AG10803 (cell line): Measurements from ENCODE around the gene PACRG.

Source experiments
- DNase-seq: peaks from one replicate; pipeline ENCODE4 v3.0.0; 2010; ENCODE audit warnings: low read depth
- H3K4me3 ChIP-seq: 2 replicates; pipeline ENCODE4 v1.5.1; 2011; ENCODE audit warnings: mild to moderate bottlenecking, low read length, control low read depth
- TF ChIP-seq, protein P1 (sequence below): conservative IDR thresholded peaks from 2 replicates; pipeline ENCODE4 v1.5.1; 2011; ENCODE audit warnings: mild to moderate bottlenecking, low read length, control low read depth, inconsistent platforms

PACRG gene

GRCh38 chr6:163348789-163349680 is 621.3 kb downstream of the PACRG start:
- TF ChIP-seq, protein P1, sequence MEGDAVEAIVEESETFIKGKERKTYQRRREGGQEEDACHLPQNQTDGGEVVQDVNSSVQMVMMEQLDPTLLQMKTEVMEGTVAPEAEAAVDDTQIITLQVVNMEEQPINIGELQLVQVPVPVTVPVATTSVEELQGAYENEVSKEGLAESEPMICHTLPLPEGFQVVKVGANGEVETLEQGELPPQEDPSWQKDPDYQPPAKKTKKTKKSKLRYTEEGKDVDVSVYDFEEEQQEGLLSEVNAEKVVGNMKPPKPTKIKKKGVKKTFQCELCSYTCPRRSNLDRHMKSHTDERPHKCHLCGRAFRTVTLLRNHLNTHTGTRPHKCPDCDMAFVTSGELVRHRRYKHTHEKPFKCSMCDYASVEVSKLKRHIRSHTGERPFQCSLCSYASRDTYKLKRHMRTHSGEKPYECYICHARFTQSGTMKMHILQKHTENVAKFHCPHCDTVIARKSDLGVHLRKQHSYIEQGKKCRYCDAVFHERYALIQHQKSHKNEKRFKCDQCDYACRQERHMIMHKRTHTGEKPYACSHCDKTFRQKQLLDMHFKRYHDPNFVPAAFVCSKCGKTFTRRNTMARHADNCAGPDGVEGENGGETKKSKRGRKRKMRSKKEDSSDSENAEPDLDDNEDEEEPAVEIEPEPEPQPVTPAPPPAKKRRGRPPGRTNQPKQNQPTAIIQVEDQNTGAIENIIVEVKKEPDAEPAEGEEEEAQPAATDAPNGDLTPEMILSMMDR: no peak
- no peak for DNase-seq
- no peak overlapping the region for H3K4me3 ChIP-seq

DNA sequence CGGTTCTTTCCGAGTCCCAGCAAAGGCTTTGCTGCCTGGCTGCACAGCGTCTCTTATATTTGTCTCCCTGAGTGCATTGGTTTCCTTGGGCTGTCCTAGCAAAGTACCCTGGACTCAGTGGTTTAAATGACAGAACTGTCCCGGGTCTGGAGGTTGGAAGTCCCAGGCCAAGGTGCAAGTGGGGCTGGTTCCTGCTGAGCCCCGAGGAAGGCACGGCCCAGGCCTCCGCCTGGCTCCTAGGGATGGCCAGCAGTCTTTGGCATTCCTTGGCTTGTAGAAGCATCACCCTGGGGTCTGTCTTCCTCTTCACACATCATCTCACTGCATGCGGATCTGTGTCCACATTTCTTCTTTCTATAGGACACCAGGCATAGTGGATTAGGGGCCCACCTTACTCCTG is 621.9 kb downstream of the PACRG start:
- TF ChIP-seq, protein P1: no peak
- H3K4me3 ChIP-seq: no peak overlapping the region
- DNase-seq: no peak

- TF ChIP-seq, protein P1: no peak
- H3K4me3 ChIP-seq: no peak overlapping the region
- no peak for DNase-seq
Measured at GRCh38 chr6:163351013-163351412, 623.2 kb downstream of the PACRG start.

DNA sequence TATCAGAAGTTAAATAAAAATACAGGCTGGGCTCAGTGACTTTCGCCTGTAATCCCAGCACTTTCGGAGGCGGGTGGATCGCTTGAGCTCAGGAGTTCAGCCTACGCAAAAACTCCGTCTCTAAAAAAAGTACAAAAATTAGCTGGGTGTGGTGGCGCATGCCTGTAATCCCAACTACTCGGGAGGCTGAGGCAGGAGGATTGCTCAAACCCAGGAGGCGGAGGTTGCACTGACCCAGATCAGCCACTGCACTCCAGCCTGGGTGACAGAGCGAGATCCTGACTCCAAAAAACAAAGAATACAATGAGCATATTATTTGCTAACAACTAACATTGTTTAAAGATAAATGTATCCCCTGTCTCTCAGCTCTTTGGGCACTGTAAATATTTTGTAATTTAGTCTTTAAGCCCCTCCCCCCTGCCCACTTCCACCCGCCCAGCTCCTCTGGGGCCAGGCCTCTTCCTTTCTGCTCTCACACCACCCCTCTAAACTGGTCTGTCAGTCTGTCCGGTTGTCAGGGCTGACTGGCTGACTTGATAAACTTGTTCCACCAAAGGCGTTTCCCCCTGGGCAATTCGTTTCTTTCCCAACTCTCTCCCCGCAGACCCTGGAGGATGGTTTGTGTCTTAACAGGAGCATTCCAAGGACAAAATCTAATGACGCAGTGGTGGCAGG is 624.4 kb downstream of the PACRG start:
- TF ChIP-seq, protein P1: no peak
- no peak for DNase-seq
- H3K4me3 ChIP-seq: no peak overlapping the region

DNA sequence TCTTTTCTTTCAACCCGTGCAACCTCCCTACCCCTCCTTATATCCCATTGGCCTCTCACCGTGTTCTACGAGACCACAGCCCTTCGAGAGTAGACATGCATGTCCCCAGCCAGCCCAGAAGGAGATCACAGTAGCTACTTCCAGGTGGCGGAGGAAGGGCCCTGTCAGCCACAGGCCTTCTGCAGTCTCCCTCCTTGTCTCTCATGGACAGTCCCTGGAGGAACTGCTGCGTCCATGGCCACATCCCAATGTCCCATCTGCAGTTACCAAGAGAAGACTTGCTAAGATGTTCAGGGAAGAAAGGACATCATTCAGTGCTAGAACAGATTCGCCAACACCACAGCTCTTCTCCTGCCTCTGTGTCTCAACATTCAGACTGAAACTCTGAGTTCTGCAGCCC is 625.2 kb downstream of the PACRG start:
- no peak overlapping the region for H3K4me3 ChIP-seq
- no peak for DNase-seq
- TF ChIP-seq, protein P1: no peak

- DNase-seq: peak; percentile 36
- H3K4me3 ChIP-seq: no peak overlapping the region
- TF ChIP-seq, protein P1: no peak
Measured at GRCh38 chr6:163354085-163354484, 626.3 kb downstream of the PACRG start.
